ENCODE results near the gene SYNDIG1L. TPM values are rescaled to one million over a fixed set of nuclear protein-coding genes. Genes with fewer than 3 reads are reported as not detected.
"Not testable (repeated sequence)": the region's sequence is repeated elsewhere in the genome, so short reads cannot be mapped to it uniquely, and the experiment has no call there.

Gene SYNDIG1L
- polyA plus RNA-seq, 3 donors = 0.19 to 0.33 (median 0.19) TPM

GRCh38 chr14:74408870-74409269, 17.1 kb downstream of the SYNDIG1L start:
- no peak for DNase-seq (ENCODE audit: extremely low read depth in 1 of 11, low read depth in 9 of 11, low spot score in 4 of 11)

- no peak for DNase-seq (ENCODE audit: extremely low read depth in 1 of 11, low read depth in 9 of 11, low spot score in 4 of 11)
Measured at GRCh38 chr14:74407801-74408154, 18.2 kb downstream of the SYNDIG1L start.

DNA sequence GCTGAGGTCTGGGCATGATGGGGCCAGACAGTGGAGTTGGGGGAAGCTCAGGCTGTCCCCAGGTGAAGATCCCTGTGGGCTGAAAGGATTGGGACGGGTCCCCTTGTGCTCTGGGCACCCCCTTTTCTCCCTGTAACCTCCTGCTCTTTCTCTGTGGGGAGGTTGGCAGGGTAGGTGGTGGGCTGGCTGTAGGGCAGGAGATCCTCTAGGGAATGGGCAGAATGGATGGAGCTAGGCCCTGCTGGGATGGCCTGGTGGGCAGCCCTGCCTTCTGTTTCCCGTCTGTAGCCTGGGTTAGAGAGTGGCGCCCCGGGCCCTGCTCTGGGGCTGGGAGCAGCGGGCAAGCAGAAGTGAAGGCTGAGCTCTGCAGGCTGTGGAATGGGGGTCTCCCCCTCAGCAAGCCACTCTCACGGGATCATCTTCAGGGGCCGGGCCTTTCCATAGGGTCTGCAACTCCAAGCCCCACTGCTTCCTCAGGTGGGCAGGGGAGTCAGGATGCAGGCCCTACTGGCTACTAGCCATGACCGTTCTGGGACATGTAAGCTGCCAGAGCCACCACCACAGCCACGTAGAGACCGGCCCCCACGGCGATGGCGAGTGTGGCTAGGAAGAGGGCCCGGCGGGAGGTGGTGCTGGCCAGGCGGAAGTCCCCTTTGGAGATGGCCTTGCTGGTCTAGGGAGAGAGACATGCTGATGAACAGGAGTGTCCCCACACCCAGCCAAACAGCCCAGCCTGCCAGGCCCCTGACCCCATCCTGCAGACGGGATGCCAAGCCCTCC, 18.8 kb downstream of the SYNDIG1L start:
- DNase-seq (ENCODE audit: extremely low read depth in 1 of 11, low read depth in 9 of 11, low spot score in 4 of 11) = no peak

- no peak for DNase-seq (ENCODE audit: extremely low read depth in 1 of 11, low read depth in 9 of 11, low spot score in 4 of 11)
Measured at GRCh38 chr14:74405663-74406062, 20.3 kb downstream of the SYNDIG1L start.

GRCh38 chr14:74404435-74404834, 21.6 kb downstream of the SYNDIG1L start:
- DNase-seq (ENCODE audit: extremely low read depth in 1 of 11, low read depth in 9 of 11, low spot score in 4 of 11) = no peak

- no peak for DNase-seq (ENCODE audit: extremely low read depth in 1 of 11, low read depth in 9 of 11, low spot score in 4 of 11)
Measured at GRCh38 chr14:74403619-74404417, 22.2 kb downstream of the SYNDIG1L start.

- no peak for DNase-seq (ENCODE audit: extremely low read depth in 1 of 11, low read depth in 9 of 11, low spot score in 4 of 11)
Measured at GRCh38 chr14:74402401-74403251, 23.4 kb downstream of the SYNDIG1L start.

DNA sequence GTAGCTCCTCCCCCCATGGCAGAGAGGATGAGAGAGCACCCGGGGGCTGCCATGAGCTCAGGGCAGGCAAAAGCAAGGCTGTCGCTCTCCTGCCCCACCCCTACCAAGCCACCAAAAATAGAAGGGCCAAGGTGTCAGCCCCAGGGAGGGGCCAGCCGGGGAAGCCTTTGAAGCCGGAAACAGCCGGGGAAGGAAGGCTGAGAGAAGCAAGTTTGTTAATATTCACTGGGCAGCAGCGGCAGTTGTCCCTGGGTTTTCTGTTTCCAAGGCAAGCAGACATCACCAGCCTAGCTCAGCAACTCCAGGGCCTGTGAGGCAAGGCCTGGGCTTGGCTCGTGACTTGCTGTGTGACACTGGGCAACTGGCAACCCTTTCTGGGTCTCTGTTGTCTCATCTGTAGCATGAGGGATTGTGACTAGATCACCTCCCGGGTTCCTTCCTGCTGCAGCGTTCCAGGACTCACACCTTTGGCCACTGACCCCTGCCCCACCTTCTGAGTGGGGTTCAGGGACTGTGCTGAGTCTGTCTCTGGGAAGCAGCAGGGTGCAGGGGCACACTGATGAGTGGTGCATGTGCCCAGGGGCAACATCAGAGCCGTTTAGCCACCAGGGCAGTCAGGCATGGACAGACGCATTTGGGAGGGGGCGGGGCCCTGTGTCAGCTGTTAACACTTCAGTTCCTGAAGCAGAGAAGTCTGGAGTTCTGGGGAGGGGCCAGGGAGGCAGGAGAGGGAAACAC, 24.3 kb downstream of the SYNDIG1L start:
- peak in 4 of 11 donors; percentile 31 to 68 (median 54) for DNase-seq (ENCODE audit: extremely low read depth in 1 of 11, low read depth in 9 of 11, low spot score in 4 of 11)

GRCh38 chr14:74400919-74401503, 25.0 kb downstream of the SYNDIG1L start:
- DNase-seq (ENCODE audit: extremely low read depth in 1 of 11, low read depth in 9 of 11, low spot score in 4 of 11) = no peak

DNA sequence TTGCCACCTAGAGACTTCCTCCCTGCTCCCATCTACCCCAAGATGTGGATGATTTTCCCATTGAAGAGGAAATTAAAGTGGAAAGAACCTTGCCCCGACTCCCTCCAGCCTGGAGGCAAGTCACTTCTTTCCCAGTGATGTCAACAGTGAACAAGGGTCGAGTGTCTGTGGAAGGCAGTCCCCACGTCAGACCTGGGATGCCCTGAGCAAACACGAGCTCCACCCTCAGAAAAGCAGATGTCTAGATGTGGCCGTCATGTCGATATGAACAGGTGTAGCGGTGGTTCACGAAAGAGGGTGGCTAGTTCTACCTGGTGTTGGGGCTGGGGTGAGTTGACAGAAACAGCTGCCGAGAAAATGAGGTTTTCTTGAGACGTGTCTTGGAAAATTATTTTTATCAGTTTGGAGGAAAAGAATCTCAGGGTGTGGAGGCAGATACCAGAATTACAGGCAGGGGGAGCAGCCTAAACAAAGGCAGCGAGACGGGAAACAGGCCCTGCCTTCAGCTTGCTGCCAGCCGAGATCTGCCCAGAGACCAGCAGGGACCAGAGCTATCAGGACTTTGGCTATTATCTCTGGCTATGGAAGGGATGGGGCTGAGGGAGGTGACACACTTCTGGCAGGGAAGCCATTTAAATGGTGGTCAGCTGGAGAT, 25.9 kb downstream of the SYNDIG1L start:
- DNase-seq (ENCODE audit: extremely low read depth in 1 of 11, low read depth in 9 of 11, low spot score in 4 of 11) = no peak

GRCh38 chr14:74395094-74395493, 30.9 kb downstream of the SYNDIG1L start:
- DNase-seq (ENCODE audit: extremely low read depth in 1 of 11, low read depth in 9 of 11, low spot score in 4 of 11) = no peak

DNA sequence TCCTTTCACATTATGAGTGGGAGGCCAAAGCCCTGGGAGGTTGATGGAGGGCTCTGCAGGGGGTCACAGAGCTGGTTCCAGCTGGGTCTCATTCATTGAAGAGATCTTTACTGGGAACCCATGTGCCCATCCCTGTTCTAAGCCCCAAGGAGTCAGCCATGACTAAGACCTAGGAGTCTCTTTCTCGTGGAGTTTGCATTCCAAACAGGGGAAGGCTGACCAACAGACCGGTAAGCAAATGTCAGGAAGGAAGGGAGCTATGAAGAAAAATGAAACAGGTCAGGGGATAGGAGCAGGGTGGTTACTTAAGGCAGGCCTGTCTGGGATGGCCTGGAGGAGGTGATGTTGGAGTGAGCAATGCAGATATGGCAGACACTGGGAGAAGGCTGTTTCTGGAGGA, 31.5 kb downstream of the SYNDIG1L start:
- no peak for DNase-seq (ENCODE audit: extremely low read depth in 1 of 11, low read depth in 9 of 11, low spot score in 4 of 11)

DNA sequence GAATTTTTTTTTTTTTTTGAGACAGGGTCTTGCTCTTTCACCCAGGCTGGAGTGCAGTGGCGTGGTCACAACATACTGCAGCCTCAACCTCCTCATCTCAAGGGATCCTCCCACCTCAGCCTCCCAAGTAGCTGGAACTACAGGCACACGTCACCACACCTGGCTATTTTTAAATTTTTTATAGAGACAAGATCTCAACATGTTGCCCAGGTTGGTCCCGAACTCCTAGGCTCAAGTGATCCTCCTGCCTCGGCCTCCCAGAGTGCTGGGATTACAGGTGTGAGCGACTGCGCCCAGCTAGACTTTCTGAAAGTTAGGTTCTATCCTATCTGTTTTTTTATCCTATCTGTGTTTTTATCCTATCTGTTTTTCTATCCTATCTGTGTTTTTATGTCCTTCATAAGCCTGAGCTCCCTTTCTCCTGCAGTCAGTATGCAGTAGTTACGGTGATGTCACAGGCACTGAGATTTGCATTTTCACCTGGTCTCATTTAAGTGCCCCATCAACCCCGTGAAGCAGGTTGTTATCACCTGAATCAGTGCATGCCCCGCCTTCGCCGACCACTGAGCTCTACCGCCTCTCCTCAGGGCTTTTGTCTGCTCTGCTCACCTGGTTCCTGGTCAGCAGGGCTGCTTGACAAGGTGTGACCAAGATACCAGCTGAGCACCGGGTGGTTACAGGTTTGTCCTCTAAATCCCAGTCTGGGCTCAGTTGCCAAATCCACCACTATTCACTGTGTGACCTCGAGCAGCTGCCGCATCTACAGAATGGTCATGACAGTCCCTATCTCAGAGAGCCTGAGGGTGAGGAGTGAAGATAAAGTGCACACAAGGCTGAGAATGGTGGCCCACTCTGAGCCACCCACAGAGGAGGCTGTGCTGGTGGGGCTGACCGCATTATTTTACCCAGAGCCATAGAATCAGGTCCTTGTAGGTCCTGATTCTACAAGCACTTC, 33.1 kb downstream of the SYNDIG1L start:
- no peak for DNase-seq (ENCODE audit: extremely low read depth in 1 of 11, low read depth in 9 of 11, low spot score in 4 of 11)

DNA sequence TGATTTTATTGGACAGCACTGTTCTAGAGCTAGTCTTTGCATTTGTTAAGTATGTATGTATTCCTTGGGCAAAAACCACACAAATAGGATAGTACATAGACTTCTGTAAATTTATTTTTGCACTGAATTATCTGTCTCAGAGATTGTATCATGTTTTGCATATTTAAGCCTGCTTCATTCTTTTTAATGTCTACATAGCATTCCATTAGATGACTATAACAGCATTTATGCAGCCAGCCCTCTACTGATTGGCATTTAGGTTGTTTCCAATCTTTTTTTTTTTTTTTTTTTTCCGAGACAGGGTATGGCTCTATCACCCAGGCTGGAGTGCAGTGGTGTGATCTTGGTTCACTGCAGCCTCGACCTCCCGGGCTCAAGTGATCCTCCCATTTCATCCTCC, 34.5 kb downstream of the SYNDIG1L start:
- no peak for DNase-seq (ENCODE audit: extremely low read depth in 1 of 11, low read depth in 9 of 11, low spot score in 4 of 11)

- DNase-seq (ENCODE audit: extremely low read depth in 1 of 11, low read depth in 9 of 11, low spot score in 4 of 11) = not testable (repeated sequence)
Measured at GRCh38 chr14:74390505-74390904, 35.5 kb downstream of the SYNDIG1L start.

GRCh38 chr14:74389980-74390379, 36.0 kb downstream of the SYNDIG1L start:
- no peak for DNase-seq (ENCODE audit: extremely low read depth in 1 of 11, low read depth in 9 of 11, low spot score in 4 of 11)

DNA sequence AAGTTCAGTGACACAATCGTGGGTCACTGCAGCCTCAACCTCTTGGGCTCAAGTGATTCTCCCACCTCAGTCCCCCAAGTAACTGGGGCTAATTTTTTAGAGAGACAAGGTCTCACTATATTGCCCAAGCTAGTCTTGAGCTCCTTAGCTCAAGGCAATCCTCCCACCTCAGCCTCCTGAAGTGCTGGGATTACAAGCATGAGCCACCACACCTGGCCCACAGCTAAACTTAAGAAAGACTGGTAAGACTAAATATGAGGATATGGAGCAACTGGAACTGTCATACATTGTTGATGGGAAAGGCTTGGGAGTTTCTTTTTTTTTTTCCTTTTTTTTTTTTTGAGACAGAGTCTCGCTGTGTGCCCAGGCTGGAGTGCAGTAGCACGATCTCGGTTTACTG, 43.8 kb downstream of the SYNDIG1L start:
- DNase-seq (ENCODE audit: extremely low read depth in 1 of 11, low read depth in 9 of 11, low spot score in 4 of 11) = no peak

Data from renal cortex interstitium (tissue), 11 donors.